ENCODE data around the gene ZMAT3.
"Not testable (repeated sequence)": the region's sequence is repeated elsewhere in the genome, so short reads cannot be mapped to it uniquely, and the experiment has no call there.

The ZMAT3 gene

GRCh38 chr3:179035232-179035631 is 36.4 kb downstream of the ZMAT3 start:
- Histone ChIP-seq H3K4me3 (no peak overlapping the region), H3K27ac (no peak overlapping the region)
- TF ChIP-seq, protein P1, sequence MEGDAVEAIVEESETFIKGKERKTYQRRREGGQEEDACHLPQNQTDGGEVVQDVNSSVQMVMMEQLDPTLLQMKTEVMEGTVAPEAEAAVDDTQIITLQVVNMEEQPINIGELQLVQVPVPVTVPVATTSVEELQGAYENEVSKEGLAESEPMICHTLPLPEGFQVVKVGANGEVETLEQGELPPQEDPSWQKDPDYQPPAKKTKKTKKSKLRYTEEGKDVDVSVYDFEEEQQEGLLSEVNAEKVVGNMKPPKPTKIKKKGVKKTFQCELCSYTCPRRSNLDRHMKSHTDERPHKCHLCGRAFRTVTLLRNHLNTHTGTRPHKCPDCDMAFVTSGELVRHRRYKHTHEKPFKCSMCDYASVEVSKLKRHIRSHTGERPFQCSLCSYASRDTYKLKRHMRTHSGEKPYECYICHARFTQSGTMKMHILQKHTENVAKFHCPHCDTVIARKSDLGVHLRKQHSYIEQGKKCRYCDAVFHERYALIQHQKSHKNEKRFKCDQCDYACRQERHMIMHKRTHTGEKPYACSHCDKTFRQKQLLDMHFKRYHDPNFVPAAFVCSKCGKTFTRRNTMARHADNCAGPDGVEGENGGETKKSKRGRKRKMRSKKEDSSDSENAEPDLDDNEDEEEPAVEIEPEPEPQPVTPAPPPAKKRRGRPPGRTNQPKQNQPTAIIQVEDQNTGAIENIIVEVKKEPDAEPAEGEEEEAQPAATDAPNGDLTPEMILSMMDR (IDR thresholded peaks at IDR 0.05) = no peak
- no peak for DNase-seq (ENCODE audit: low spot score)

DNA sequence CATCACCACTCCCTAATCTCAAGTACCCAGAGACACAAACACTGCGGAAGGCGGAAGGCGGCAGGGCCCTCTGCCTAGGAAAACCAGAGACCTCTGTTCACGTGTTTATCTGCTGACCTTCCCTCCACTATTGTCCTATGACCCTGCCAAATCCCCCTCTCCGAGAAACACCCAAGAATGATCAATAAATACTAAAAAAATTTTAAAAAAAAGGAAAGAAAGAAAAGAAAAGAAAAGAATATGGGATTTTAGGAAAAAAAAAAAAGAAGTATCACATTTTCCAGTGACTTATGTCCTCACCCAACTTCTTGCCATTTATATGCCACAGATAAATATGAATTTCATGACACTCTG is 38.3 kb downstream of the ZMAT3 start:
- H3K4me3 ChIP-seq, H3K27ac ChIP-seq: not testable (repeated sequence)

GRCh38 chr3:179032454-179033303 is 38.9 kb downstream of the ZMAT3 start:
- not testable (repeated sequence) for H3K27ac ChIP-seq; H3K4me3 ChIP-seq; DNase-seq (ENCODE audit: low spot score)

More for the DNA sequence above, 38.3 kb downstream of the ZMAT3 start:
- not testable (repeated sequence) for DNase-seq (ENCODE audit: low spot score)

GRCh38 chr3:179029096-179029495 is 42.5 kb downstream of the ZMAT3 start:
- H3K27ac ChIP-seq = no peak overlapping the region
- H3K4me3 ChIP-seq = no peak overlapping the region
- TF ChIP-seq, protein P1 (IDR thresholded peaks at IDR 0.05) = no peak
- no peak for DNase-seq (ENCODE audit: low spot score)

GRCh38 chr3:179028408-179028807 is 43.2 kb downstream of the ZMAT3 start:
- no peak for DNase-seq (ENCODE audit: low spot score)
- Histone ChIP-seq H3K4me3 (no peak overlapping the region), H3K27ac (no peak overlapping the region)
- TF ChIP-seq, protein P1 (IDR thresholded peaks at IDR 0.05) = no peak

DNA sequence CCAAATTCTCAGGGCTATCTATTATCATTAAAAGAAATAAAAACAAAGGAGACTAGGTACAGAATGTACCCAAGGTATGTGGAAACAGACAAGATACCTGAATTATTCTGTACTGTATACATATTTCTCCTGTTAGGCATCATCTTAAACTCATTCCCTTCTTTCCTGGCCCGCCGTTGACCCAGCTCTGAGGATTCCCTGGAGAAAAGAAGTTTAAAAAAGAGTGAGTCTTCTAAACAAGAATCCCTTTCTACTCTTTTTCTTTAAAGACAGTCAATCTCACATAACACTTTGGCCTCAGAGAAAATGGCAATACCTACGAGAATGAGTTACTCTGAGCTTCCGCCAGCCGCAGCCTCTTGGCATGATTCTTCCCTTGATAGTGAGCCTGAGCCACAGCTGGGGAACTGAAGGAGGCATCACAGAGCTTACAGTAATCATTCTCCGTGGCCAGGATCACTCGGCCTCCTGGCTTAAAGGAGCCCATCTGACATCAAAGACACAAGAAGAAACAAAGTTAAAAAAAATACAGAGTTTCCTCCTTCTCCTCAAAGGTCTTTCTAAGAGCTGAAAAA is 44.2 kb downstream of the ZMAT3 start:
- no peak overlapping the region for H3K27ac ChIP-seq
- TF ChIP-seq, protein P1 (IDR thresholded peaks at IDR 0.05) = no peak
- H3K4me3 ChIP-seq = no peak overlapping the region
- no peak for DNase-seq (ENCODE audit: low spot score)

GRCh38 chr3:179026636-179027035 is 45.0 kb downstream of the ZMAT3 start:
- Histone ChIP-seq H3K27ac (no peak overlapping the region), H3K4me3 (no peak overlapping the region)
- TF ChIP-seq, protein P1 (IDR thresholded peaks at IDR 0.05) = no peak
- DNase-seq (ENCODE audit: low spot score) = no peak
